SIG-M5 treated with dmso at 0.1 percent for 504 hours (cell line): ENCODE results near the gene HDGFL2.
A peak's percentile ranks its signal among the peaks of the same experiment; 100 is the strongest.

Experiments
- DNase-seq: peaks from one replicate; lab custom pipeline; 2025; ENCODE audit not compliant: unreplicated experiment; lab: John Stamatoyannopoulos, UW

HDGFL2 gene

DNA sequence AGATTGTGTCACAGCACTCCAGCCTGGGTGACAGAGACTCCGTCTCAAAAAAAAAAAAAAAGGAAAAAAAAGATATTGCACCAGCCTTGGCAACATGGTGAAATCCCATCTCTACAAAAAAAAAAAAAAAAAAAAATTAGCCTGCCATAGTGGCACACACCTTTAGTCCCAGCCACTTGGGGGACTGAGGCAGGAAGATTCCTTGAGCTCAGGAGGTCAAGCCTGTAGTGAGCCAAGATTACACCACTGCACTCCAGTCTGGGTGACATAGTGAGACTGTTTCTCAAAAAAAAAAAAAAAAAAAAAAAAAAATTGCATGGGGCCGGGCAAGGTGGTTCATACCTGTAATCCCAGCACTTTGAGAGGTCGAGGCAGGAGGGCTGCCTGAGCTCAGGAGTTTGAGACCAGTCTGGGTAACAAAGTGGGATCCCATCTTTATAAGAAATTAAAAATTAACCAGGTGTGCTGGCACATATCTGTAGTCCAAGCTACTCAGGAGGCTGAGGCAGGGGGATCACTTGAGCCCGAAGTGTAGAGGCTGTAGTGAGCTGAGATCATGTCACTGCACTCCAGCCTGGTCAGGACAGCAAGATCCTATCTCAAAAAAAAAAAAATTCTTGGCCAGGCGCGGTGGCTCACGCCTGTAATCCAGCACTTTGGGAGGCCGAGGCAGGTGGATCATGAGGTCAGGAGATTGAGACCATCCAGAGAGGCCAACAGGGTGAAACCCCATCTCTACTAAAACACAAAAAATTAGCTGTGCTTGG is 7.1 kb upstream of the HDGFL2 start:
- no peak for DNase-seq

GRCh38 chr19:4467835-4468234 is 4.3 kb upstream of the HDGFL2 start:
- DNase-seq = no peak

GRCh38 chr19:4471403-4472173 is 509 bp upstream of the HDGFL2 start:
- DNase-seq = peak; percentile 100

- no peak for DNase-seq
Measured at GRCh38 chr19:4473011-4473762, 1.1 kb downstream of the HDGFL2 start.

GRCh38 chr19:4473763-4474513 is 1.8 kb downstream of the HDGFL2 start:
- DNase-seq = no peak

GRCh38 chr19:4474514-4475022 is 2.5 kb downstream of the HDGFL2 start:
- no peak for DNase-seq

- no peak for DNase-seq
Measured at GRCh38 chr19:4477034-4477801, 5.1 kb downstream of the HDGFL2 start.

- DNase-seq = no peak
Measured at GRCh38 chr19:4482721-4483364, 10.7 kb downstream of the HDGFL2 start.

DNA sequence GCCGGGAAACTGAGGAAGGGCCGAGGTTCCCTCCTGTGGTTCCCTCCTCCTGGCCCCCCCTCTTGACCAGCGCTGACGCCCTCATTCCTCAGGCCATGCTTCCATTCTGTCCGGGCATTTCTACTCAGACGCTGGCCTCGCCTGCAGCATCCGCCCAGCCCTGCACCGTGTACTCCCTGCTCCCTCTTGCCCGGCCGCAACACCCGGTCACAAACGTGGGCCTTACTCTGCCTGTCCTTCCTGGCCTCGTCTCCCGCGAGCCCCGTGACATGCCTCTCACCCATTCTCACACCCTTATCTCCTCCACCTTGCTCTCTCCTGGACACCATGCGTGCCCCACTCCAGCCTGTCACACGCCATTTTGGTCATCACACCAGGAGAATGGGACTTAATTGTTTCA is 11.3 kb downstream of the HDGFL2 start:
- DNase-seq = no peak

- no peak for DNase-seq
Measured at GRCh38 chr19:4487572-4487971, 15.5 kb downstream of the HDGFL2 start.

GRCh38 chr19:4488496-4488895 is 16.4 kb downstream of the HDGFL2 start:
- DNase-seq = no peak

- DNase-seq = no peak
Measured at GRCh38 chr19:4491446-4491845, 19.3 kb downstream of the HDGFL2 start.

- DNase-seq = no peak
Measured at GRCh38 chr19:4492337-4493103, 20.4 kb downstream of the HDGFL2 start.

DNA sequence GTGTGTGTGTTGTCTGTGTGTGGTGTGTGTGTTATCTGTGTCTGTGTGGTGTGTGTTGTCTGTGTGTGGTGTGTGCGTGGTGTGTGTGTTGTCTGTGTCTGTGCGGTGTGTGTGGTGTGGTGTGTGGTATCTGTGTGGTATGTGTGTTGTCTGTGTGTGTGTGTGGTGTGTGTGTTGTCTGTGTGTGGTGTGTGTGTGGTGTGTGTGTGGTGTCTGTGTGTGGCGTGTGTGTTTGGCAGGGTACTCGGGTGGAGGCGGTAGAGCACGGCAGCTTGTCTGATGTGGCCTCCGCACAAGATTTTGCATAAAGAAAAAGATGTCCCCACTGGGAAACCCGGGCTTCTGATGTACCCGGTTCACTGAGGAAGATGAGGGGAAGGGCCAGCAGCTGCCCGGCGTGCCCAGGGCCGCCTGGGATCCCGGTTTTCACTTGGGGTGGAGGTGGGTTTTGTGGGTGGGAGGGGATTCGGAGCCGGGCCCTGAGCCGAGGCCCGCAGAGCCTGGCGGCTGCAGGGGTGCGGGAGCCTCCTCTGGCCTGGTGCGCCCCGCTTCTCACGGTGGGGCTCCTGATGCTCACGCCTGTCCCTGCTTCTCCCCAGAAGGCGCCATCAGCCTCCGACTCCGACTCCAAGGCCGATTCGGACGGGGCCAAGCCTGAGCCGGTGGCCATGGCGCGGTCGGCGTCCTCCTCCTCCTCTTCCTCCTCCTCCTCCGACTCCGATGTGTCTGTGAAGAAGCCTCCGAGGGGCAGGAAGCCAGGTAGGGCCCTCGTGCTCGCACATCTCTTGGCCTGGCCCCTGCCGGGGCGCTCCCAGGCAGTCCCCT is 21.2 kb downstream of the HDGFL2 start:
- no peak for DNase-seq

DNA sequence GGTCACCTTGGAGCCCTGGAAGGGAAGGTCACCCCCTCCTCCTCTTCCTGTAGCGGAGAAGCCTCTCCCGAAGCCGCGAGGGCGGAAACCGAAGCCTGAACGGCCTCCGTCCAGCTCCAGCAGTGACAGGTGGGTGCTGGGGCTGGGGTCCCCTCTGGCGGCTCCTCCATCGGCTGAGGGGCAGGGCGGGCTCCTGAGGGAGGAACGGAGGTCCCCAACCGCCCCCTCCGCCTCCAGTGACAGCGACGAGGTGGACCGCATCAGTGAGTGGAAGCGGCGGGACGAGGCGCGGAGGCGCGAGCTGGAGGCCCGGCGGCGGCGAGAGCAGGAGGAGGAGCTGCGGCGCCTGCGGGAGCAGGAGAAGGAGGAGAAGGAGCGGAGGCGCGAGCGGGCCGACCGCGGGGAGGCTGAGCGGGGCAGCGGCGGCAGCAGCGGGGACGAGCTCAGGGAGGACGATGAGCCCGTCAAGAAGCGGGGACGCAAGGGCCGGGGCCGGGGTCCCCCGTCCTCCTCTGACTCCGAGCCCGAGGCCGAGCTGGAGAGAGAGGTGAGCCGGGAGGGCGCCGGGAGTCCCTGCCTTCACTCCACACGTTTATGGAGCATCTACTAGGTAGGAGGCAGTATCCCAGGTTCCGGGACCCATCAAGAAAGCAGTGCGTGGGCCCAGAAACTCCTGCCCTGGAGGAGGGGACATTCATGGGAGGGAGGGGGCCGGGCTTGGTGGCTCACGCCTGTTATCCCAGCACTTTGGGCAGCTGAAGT is 22.0 kb downstream of the HDGFL2 start:
- DNase-seq = no peak

DNA sequence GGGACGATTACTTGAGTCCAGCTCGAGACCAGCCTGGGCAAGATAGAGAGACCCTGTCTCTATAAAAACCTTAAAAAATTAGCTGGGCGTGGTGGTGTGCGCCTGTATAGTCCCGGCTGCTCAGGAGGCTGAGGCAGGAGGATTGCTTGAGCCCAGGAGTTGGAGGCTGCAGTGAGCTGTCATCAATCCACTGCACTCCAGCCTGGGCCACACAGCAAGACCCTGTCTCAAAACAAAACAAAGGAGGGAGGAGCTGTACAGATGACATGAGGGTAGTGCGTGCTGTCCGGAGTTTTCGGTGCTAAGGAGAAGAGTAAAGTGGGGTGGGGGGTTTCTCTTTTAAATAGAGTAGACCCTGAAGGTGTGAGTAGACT is 22.6 kb downstream of the HDGFL2 start:
- no peak for DNase-seq

- no peak for DNase-seq
Measured at GRCh38 chr19:4495471-4495870, 23.4 kb downstream of the HDGFL2 start.
